Measurements from ENCODE around the gene MAPK8IP1.

DNA sequence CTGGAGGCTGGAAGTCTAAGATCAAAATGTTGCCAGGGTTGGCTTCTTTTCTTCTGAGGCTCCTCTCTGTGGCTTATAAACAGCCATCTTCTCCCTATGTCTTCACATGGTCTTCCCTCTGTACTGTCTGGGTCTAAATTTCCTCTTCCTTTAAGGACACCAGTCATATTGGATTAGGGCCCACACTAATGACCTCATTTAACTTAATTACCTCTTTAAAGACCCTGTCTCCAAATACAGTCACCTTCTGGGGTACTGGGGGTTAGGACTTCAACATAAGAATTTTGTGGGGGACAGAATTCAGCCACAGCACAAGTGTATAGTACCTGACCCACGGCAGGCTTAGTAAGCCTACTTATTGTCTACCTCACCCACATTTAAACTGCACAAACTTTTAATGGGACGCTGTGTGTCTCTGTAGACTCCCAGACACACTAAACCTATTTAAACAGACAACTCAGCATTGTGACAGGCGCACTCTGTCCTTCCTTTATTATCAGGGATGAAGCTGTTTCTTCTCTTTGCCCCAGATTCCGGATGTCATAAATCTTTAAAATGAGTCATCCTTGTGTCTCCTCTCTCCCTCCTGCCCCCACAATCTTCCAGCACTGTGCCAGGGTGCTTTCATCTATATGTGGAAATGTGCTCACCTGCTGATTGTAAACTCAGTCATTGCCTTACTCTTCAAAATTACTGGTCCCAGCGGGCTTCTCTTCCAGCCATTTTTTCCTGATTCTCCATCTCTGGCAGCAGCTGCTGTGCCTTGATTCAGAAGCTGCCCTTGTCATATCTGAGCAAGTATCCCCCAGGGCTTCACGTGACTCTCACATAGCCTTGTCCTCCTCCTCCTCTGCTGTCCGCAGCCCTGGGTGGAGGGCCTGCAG is 5.4 kb upstream of the MAPK8IP1 start:
- TF ChIP-seq POLR2A (IDR thresholded peaks at IDR 0.05) (no peak), EP300 (IDR thresholded peaks at IDR 0.05; ENCODE audit: low read depth) (no peak)
- TF ChIP-seq, protein P1, sequence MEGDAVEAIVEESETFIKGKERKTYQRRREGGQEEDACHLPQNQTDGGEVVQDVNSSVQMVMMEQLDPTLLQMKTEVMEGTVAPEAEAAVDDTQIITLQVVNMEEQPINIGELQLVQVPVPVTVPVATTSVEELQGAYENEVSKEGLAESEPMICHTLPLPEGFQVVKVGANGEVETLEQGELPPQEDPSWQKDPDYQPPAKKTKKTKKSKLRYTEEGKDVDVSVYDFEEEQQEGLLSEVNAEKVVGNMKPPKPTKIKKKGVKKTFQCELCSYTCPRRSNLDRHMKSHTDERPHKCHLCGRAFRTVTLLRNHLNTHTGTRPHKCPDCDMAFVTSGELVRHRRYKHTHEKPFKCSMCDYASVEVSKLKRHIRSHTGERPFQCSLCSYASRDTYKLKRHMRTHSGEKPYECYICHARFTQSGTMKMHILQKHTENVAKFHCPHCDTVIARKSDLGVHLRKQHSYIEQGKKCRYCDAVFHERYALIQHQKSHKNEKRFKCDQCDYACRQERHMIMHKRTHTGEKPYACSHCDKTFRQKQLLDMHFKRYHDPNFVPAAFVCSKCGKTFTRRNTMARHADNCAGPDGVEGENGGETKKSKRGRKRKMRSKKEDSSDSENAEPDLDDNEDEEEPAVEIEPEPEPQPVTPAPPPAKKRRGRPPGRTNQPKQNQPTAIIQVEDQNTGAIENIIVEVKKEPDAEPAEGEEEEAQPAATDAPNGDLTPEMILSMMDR (IDR thresholded peaks at IDR 0.05): no peak

All from transverse colon (tissue), 3 donors.